Measurements from ENCODE around the gene CGNL1. TPM values are rescaled to one million over a fixed set of nuclear protein-coding genes. Genes with fewer than 3 reads are reported as not detected.

Gene CGNL1
- polyA plus RNA-seq, 2 of the 4 experiments (the other 2 are of a cell fraction): 1.4 to 1.8 TPM

GRCh38 chr15:57565311-57565710 is 189.0 kb downstream of the CGNL1 start (continued):
- TF ChIP-seq REST (IDR thresholded peaks at IDR 0.05) (no peak), HOXA7 (CRISPR knock-in tag; IDR thresholded peaks at IDR 0.05) (no peak), ATOH8 (CRISPR knock-in tag; IDR thresholded peaks at IDR 0.05; ENCODE audit: low read depth) (no peak), MAFK (IDR thresholded peaks at IDR 0.05; ENCODE audit: partially characterized antibody) (no peak), CHD2 (IDR thresholded peaks at IDR 0.05; ENCODE audit: low read length, partially characterized antibody) (no peak)

- Histone ChIP-seq H3K27ac (no peak overlapping the region), H3K4me3 (no peak overlapping the region)
These were observed 190.5 kb downstream of the CGNL1 start for GRCh38 chr15:57566834-57567233.

GRCh38 chr15:57567891-57568290 is 191.6 kb downstream of the CGNL1 start:
- Histone ChIP-seq H3K27ac (no peak overlapping the region), H3K4me2 (no peak overlapping the region), H3K4me3 (no peak overlapping the region), H3K4me1 (peaks cover 23% of the 10 kb centered on the region), H3K9me3 (no peaks in the 10 kb centered on the region)
- POLR2A ChIA-PET: no interaction called here
- ATAC-seq (no peak), DNase-seq (ENCODE audit: low read depth in 1 of 2, low spot score in 1 of 2) (no peak), FAIRE-seq (no peak)
- 86% methylated on average over 3 of the region's 3 CpGs for WGBS (ENCODE audit: missing lambda C conversion rate)
- TF ChIP-seq RCOR1 (IDR thresholded peaks at IDR 0.05; ENCODE audit: low read depth, low read length) (no peak), HMGXB4 (CRISPR knock-in tag; IDR thresholded peaks at IDR 0.05; ENCODE audit: borderline replicate concordance) (no peak), CTCF (IDR thresholded peaks at IDR 0.05) (no peak), TP53 (CRISPR knock-in tag; IDR thresholded peaks at IDR 0.05) (no peak), RNF2 (IDR thresholded peaks at IDR 0.05; ENCODE audit: borderline replicate concordance, low read depth) (no peak), HOXB13 (CRISPR knock-in tag; IDR thresholded peaks at IDR 0.05; ENCODE audit: low read depth) (no peak)
- CTCF ChIA-PET: interaction anchor here (0.6 to 11.8 kb wide), 6 partner anchors 14 to 503 kb away, joined by 3 to 286 read pairs (median 4); no protein-coding TSS in a partner anchor

More at GRCh38 chr15:57566834-57567233, 190.5 kb downstream of the CGNL1 start:
- no peaks in the 10 kb centered on the region for H3K9me3 ChIP-seq
- no peak for DNase-seq (ENCODE audit: low read depth in 1 of 2, low spot score in 1 of 2)
- ATAC-seq: no peak
- H3K4me1 ChIP-seq: peaks cover 23% of the 10 kb centered on the region
- CTCF ChIA-PET: interaction anchor here (1.0 to 11.8 kb wide), 4 partner anchors 9 to 43 kb away, joined by 3 to 286 read pairs (median 6); no protein-coding TSS in a partner anchor
- TF ChIP-seq RFX5 (IDR thresholded peaks at IDR 0.05) (no peak), HDAC2 (IDR thresholded peaks at IDR 0.05) (no peak), USF2 (IDR thresholded peaks at IDR 0.05) (no peak), EP300 (IDR thresholded peaks at IDR 0.05) (no peak), FOSL2 (IDR thresholded peaks at IDR 0.05) (no peak), FOSL2 (CRISPR knock-in tag; IDR thresholded peaks at IDR 0.05) (no peak), MYC (IDR thresholded peaks at IDR 0.05; ENCODE audit: borderline replicate concordance, low read length) (no peak), PHF8 (IDR thresholded peaks at IDR 0.05; ENCODE audit: borderline replicate concordance, low read depth) (no peak), PBX3 (IDR thresholded peaks at IDR 0.05) (no peak)
- WGBS (ENCODE audit: missing lambda C conversion rate): 21% methylated on average over 4 of the region's 4 CpGs
- POLR2A ChIA-PET: no interaction called here
- FAIRE-seq: no peak
- no peak overlapping the region for H3K4me2 ChIP-seq
